Gastroesophageal sphincter (tissue), 4 donors: ENCODE results near the gene ACTR1A. TPM values are rescaled to one million over a fixed set of nuclear protein-coding genes. Genes with fewer than 3 reads are reported as not detected.
A peak's percentile ranks its signal among the peaks of the same experiment; 100 is the strongest.
"Not testable (repeated sequence)": the region's sequence is repeated elsewhere in the genome, so short reads cannot be mapped to it uniquely, and the experiment has no call there.

Experiments
- ATAC-seq: fragments of 150-250 bp; one replicate; pipeline ENCODE4 v1.9.1; 2016; ENCODE audit warnings: mild to moderate bottlenecking, moderate library complexity
- H3K27ac ChIP-seq, 4 donors: fragments of 200-600 bp; sonication (generic) in 3 of 4; 1 replicate in 3 of 4; 2 replicates in 1 of 4; pipeline ENCODE4 v1.5.1; 2016 to 2019
- H3K27me3 ChIP-seq: fragments of 200-600 bp; sonication (generic); one replicate; pipeline ENCODE4 v1.5.1; 2019
- H3K36me3 ChIP-seq, 2 donors: fragments of 200-600 bp; sonication (generic); one replicate each; pipeline ENCODE4 v1.5.1; 2019; ENCODE audit warnings: control low read depth in 1 of 2
- H3K4me1 ChIP-seq, 3 donors: fragments of 200-600 bp; sonication (generic); 1 replicate in 2 of 3; 2 replicates in 1 of 3; pipeline ENCODE4 v1.5.1; 2016 to 2019; ENCODE audit warnings: control low read depth in 2 of 3
- H3K4me3 ChIP-seq, 2 donors: fragments of 200-600 bp; sonication (generic); one replicate each; pipeline ENCODE4 v1.5.1; 2019; ENCODE audit warnings: mild to moderate bottlenecking in 1 of 2, moderate library complexity in 1 of 2
- H3K9me3 ChIP-seq, 3 donors: fragments of 200-600 bp; sonication (generic); one replicate each; pipeline ENCODE4 v1.5.1; 2017 to 2019; ENCODE audit warnings: control low read depth in 2 of 3
- EP300 ChIP-seq: sonication (generic); formaldehyde crosslinking; IDR thresholded peaks from one replicate; pipeline ENCODE4 v1.6.1; 2017; ENCODE audit warnings: antibody characterized with exemption, mild to moderate bottlenecking
- POLR2A ChIP-seq, 2 donors: fragments of 450-650 bp; IDR thresholded peaks; one replicate each; pipeline ENCODE4 v1.6.1; 2017; ENCODE audit warnings: antibody characterized with exemption in 2 of 2, mild to moderate bottlenecking in 2 of 2, moderate library complexity in 1 of 2
- POLR2AphosphoS5 ChIP-seq: sonication (generic); formaldehyde crosslinking; IDR thresholded peaks from one replicate; pipeline ENCODE4 v1.6.1; 2017; ENCODE audit warnings: antibody characterized with exemption
- WGBS, 2 donors: methylation state at CpG; one replicate each; pipeline ENCODE4 v1.1.5; 2018; ENCODE audit warnings: low coverage in 1 of 2; 5-methylcytosine and 5-hydroxymethylcytosine counted together
- total RNA-seq, 4 donors: library from RNA; depleted of rRNA; stranded (reverse); fragments of >200 nt; gene quantifications; one replicate each; pipeline ENCODE4 v1.1.0, GENCODE V29; 2016
- TF ChIP-seq, protein P1 (sequence below), 4 experiments: fragments of 200-600 bp in 2 of 4; fragments of 450-650 bp in 2 of 4; sonication (generic) in 1 of 4; IDR thresholded peaks; one replicate each; pipeline ENCODE4 v1.5.1; 2017 to 2019; ENCODE audit warnings: antibody characterized with exemption in 4 of 4, mild to moderate bottlenecking in 2 of 4, moderate library complexity in 2 of 4

The ACTR1A gene
- total RNA-seq, 4 donors from 2014 or later: 157 to 221 (median 179) TPM

DNA sequence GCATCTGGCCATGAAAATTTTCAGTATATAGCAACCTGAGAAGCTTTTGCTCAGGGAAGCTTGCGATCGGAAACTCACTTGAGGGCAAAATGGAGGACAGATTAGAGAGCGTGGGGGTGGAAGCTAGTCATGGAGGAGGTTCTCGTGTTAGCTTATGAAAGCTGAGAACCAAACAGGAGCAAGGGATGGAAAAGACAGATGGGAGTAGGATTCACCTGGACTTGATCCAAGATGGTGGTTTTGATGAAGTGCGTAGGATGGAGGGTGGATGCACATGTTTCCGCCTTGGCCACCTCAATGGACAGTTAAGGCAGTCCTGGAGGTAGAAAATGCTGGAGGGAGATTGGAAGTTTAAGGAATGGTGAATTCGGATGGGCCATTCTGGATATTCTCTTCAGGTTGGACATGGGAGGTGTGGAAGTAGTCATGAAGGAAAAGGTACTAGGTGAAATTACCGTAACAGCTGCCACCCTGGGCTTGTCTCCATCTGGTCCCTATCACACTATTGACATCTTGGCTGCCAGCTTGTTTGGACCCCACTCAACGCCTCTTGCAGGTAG, 44.8 kb downstream of the ACTR1A start:
- no peaks in the 10 kb centered on the region for H3K9me3 ChIP-seq
- TF ChIP-seq EP300 (no peak), POLR2A (IDR thresholded peaks at IDR 0.05) (no peak), POLR2AphosphoS5 (no peak)
- TF ChIP-seq, protein P1, sequence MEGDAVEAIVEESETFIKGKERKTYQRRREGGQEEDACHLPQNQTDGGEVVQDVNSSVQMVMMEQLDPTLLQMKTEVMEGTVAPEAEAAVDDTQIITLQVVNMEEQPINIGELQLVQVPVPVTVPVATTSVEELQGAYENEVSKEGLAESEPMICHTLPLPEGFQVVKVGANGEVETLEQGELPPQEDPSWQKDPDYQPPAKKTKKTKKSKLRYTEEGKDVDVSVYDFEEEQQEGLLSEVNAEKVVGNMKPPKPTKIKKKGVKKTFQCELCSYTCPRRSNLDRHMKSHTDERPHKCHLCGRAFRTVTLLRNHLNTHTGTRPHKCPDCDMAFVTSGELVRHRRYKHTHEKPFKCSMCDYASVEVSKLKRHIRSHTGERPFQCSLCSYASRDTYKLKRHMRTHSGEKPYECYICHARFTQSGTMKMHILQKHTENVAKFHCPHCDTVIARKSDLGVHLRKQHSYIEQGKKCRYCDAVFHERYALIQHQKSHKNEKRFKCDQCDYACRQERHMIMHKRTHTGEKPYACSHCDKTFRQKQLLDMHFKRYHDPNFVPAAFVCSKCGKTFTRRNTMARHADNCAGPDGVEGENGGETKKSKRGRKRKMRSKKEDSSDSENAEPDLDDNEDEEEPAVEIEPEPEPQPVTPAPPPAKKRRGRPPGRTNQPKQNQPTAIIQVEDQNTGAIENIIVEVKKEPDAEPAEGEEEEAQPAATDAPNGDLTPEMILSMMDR (IDR thresholded peaks at IDR 0.05): no peak
- H3K27me3 ChIP-seq: no peaks in the 10 kb centered on the region
- H3K36me3 ChIP-seq: no peaks in the 10 kb centered on the region
- no peak overlapping the region for H3K27ac ChIP-seq
- no peak overlapping the region for H3K4me3 ChIP-seq
- 70 to 94% methylated on average over 4 to 8 of the region's 9 CpGs for WGBS, 2 donors
- ATAC-seq: no peak
- H3K4me1 ChIP-seq: peaks cover 0 to 22% (median 10%) of the 10 kb centered on the region in 3 donors

DNA sequence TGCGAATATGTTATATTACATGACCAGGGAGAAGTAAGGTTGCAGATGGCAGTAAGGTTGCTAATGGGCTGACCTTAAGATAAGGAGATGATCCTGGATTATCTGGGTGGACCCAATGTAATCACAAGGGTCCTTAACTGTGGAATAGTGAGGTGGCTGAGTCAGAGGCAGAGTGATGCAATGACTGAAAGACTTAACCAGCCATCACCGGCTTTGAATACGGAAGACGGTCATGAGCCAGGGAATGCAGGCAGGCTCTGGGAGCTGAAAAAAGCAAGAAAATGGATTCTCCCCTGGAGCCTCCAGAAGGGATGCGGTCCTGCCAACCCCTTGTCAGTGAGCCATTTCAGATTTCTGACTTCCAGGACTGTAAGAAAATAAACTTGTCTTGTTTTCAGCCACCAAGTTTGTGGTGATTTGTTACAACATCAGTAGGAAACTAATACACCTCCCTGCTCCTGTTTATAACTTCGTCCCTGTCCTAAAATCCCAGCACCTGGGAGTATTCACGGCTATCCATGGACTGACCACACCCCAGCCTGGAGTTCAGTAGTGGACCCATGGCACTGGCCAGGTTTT, 46.5 kb downstream of the ACTR1A start:
- H3K36me3 ChIP-seq: no peaks in the 10 kb centered on the region
- no peak overlapping the region for H3K27ac ChIP-seq
- 77 to 83% methylated on average over 2 to 7 of the region's 7 CpGs for WGBS, 2 donors
- TF ChIP-seq POLR2AphosphoS5: no peak
- no peak for TF ChIP-seq EP300
- no peak for TF ChIP-seq POLR2A (IDR thresholded peaks at IDR 0.05)
- TF ChIP-seq, protein P1 (IDR thresholded peaks at IDR 0.05): no peak
- no peaks in the 10 kb centered on the region for H3K9me3 ChIP-seq
- H3K4me1 ChIP-seq: peaks cover 0 to 13% (median 9%) of the 10 kb centered on the region in 3 donors
- no peak overlapping the region for H3K4me3 ChIP-seq
- peak; percentile 57 for ATAC-seq
- no peaks in the 10 kb centered on the region for H3K27me3 ChIP-seq

DNA sequence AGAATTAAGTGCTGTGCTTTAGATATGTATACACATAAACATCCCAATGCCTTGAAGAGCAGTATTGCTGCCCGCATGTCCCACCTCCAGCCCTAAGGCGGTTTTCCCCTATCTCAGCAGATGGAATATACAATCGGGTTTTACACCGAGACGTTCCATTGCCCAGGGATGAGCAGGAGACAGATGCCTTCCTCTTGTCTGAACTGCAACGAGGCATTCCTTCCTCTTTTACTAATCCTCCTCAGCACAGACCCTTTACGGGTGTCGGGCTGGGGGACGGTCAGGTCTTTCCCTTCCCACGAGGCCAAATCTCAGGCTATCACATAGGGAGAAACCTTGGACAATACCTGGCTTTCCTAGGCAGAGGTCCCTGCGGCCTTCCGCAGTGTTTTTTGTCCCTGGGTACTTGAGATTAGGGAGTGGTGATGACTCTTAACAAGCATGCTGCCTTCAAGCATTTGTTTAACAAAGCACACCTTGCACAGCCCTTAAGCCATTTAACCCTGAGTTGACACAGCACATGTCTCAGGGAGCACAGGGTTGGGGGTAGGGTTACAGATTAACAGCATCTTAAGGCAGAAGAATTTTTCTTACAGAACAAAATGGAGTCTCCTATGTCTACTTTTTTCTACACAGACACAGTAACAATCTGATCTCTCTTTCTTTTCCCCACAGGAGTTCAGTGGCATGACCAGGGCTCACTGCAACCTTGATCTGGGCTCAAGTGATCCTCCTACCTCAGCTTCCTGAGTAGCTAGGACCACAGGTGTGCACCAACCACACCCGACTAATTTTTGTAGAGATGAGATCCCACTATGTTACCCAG, 47.6 kb downstream of the ACTR1A start:
- WGBS, 2 donors: 73 to 78% methylated on average over 4 to 9 of the region's 13 CpGs
- not testable (repeated sequence) for ATAC-seq, H3K9me3 ChIP-seq

DNA sequence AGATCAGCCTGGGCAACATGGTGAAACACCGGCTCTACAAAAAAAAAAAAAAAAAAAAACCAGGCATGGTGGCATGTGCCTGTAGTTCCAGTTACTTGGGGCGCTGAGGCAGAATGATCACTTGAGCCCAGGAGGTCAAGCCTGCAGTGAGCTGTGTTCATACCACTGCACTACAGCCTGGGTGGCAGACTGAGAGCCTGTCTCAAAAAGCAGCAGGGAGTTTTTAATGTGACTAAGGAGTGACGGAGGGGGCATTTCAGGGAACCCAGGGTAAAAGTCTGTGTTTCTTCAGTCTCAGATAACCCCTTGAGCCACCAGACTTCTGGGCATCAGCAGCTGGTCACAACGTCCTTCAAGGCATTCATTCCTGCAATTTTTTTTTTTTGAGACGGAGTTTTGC, 49.0 kb downstream of the ACTR1A start:
- Histone ChIP-seq H3K36me3 (no peaks in the 10 kb centered on the region), H3K9me3 (no peaks in the 10 kb centered on the region), H3K4me1 (peaks cover 0 to 23% (median 6%) of the 10 kb centered on the region in 3 donors), H3K4me3 (no peak overlapping the region), H3K27ac (peak overlapping the region in 3 of 4 donors; percentile 31 to 40 (median 32)), H3K27me3 (no peaks in the 10 kb centered on the region)
- 79 to 80% methylated on average over 4 to 5 of the region's 5 CpGs for WGBS, 2 donors
- TF ChIP-seq POLR2AphosphoS5: no peak
- TF ChIP-seq, protein P1 (IDR thresholded peaks at IDR 0.05): no peak
- TF ChIP-seq POLR2A (IDR thresholded peaks at IDR 0.05): no peak
- no peak for TF ChIP-seq EP300
- ATAC-seq: no peak

More for the DNA sequence above, 47.6 kb downstream of the ACTR1A start:
- not testable (repeated sequence) for H3K4me3 ChIP-seq, H3K36me3 ChIP-seq, H3K27ac ChIP-seq, H3K27me3 ChIP-seq
- H3K4me1 ChIP-seq: peaks cover 0 to 14% (median 6%) of the 10 kb centered on the region in 3 donors

DNA sequence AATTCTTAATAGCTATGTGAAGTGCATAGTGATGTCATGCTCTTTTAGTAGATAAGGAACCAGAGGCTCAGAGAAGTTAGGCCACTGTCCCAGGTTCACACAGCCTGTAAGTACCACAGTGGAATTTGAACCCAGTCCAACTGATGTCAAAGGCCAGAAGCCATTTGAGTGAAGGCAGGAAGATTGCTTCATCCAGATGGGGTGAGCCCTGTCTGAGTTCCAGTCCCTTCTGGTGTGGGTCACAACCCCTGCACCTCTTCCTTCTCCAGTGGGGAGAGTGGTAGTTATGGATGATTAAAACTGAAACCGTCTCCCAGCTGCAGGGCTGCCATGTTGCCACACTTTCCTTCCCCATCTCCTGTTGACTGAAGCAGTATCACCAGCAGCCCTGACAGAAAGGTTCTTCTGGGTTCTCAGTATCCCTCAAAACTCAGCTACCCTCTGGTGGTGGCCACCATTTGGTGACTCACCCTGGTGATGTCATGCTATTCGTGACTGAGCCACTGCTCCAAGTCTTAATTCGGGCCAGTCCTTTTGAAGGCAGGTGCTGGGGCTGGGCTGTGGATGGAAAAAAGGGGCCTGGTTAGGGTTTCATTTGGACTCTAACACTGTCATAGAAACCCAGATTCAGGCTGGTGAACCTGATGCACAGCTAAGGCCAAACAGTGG, 49.7 kb downstream of the ACTR1A start:
- Histone ChIP-seq H3K27ac (peak overlapping the region in 3 of 4 donors; percentile 31 to 40 (median 32)), H3K4me3 (no peak overlapping the region), H3K4me1 (peaks cover 0 to 23% (median 6%) of the 10 kb centered on the region in 3 donors), H3K27me3 (no peaks in the 10 kb centered on the region), H3K36me3 (no peaks in the 10 kb centered on the region), H3K9me3 (no peaks in the 10 kb centered on the region)
- TF ChIP-seq POLR2A (IDR thresholded peaks at IDR 0.05) (no peak), EP300 (no peak), POLR2AphosphoS5 (no peak)
- TF ChIP-seq, protein P1 (IDR thresholded peaks at IDR 0.05): no peak
- WGBS, 2 donors: 36 to 67% methylated on average over 1 to 3 of the region's 3 CpGs
- peak; percentile 21 for ATAC-seq
